ENCODE measurements around the gene NLRP9.

The NLRP9 gene

DNA sequence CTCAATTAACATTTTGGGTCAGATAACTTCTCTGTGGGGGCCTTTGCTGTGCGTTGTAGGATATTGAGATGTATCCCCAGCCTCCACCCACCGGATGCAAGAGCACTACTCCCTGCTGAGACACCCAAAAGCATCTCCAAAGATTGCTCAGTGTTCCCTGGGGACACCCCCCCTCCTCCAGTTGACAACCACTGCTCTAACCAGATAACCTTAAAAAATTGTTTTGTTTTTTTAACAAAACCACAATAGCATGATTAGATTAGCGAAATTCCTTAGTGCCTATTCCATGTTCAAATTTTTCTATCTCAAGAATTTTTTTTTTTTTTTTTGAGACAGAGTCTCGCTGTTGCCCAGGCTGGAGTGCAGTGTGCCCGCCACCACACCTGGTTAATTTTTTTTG is 65.8 kb downstream of the NLRP9 start:
- peak; percentile 23 for DNase-seq

DNA sequence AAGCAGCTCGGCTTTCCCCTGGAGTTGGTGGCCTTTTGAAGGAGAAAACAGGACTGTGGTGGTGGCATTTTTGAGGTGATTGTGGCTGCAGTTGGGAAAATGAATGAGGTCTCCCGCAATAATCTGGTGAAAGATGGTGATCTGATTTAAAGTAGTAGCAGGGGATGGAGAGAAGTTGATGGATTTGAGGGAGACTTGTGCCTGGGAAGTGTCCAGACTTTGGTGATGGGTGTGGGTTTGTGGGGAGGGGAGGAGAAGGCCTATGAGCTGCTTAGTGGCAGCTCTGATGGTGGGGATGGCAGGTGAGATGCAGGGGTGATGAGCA is 67.2 kb downstream of the NLRP9 start:
- DNase-seq, result no peak

DNA sequence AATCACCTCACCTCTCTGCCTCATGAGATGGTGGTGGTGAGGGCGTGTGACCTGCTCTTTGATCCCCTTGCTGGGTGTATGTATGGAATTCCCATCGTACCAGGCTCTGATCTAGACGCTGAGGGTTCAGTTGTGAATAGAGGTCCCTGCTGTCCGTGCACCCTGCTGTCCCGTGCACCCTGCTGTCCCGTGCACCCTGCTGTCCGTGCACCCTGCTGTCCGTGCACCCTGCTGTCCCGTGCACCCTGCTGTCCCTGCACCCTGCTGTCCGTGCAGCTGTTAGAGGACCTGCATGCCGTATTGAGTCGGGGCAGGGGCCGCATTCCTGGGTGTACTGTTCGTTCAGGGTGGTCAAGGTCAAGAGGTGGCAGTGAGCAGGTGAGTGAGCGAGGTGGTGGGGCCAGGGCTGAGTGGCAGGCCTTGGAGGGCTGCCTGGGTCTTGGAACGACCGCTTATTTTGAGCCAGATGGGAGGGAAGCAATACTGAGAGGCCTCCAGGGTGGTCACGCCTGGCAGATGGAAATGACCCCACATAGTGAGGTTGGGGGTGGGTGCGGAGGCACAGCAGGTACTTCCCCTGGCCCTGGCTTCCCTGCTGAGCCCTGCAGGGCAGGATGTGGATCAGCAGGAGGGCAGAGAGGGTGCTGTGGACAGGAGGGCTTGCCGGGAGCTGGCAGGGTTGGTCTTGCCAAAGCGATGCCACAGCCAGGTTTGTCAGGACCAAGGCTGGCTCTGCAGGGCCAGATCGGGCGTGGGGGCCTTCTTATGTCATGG is 67.7 kb downstream of the NLRP9 start:
- no peak for DNase-seq

DNA sequence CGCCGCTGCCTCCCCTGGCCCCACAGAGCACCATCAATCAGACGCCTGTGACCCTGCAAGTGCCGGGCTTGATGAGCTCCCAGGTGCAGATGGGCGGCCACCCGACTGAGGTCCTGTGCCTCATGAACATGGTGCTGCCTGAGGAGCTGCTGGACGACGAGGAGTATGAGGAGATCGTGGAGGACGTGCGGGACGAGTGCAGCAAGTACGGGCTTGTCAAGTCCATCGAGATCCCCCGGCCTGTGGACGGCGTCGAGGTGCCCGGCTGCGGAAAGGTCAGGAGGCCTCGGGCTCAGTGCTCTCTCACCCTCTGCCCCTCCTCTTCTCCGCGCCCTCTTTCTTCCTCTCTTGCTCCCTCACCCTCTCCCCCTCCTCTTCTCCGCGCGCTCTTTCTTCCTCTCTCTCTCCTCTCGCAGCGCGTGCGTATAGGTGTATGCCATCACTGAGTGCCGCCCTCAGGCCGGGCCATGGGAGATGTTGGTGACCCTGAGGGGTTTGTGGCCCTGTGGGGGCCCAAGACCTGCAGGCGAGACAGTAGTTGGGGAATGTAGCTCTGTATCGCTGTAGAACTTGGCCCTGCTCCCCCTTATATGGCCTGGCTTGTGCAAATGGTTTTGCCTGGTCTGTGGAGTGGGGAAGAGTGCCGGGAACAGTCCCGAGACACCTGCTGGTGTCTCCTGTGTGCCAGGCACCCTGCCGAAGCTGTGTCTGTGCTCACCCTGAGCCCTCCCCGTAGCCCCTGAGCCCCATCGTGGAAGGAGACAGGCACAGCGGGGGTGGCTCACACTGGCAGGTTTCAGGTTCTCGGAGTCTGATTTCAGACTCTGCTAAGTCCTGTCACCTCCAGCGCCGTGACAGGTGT is 68.6 kb downstream of the NLRP9 start:
- DNase-seq, result no peak

DNA sequence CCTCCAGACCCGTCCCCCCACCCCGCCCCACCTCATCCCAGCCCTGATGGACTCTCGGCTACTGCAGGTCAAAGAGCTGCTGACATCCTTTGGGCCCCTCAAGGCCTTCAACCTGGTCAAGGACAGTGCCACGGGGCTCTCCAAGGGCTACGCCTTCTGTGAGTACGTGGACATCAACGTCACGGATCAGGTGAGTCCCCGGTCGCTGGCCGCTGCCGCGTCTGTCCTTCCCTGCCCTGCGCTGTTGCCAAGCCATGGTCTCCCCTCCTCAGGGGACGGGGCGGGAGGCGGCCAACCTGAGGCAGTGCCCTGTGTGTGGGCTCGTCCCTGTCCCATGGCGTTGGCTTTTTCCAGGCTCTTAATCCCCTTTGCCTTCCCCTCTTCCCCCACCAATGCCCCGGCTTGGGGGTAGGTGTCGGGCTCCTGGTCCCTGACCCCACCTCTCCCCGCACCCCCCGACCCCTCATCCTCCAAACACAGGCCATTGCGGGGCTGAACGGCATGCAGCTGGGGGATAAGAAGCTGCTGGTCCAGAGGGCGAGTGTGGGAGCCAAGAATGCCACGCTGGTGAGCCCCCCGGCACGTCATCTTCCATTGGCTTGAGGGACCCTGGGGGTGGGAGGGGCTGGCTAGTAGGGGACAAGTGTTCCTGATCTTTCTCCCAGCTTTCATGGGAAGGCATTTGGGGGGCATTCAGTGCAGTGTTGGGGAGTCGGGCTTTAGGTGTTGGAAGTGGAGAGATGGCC is 69.4 kb downstream of the NLRP9 start:
- no peak for DNase-seq

DNA sequence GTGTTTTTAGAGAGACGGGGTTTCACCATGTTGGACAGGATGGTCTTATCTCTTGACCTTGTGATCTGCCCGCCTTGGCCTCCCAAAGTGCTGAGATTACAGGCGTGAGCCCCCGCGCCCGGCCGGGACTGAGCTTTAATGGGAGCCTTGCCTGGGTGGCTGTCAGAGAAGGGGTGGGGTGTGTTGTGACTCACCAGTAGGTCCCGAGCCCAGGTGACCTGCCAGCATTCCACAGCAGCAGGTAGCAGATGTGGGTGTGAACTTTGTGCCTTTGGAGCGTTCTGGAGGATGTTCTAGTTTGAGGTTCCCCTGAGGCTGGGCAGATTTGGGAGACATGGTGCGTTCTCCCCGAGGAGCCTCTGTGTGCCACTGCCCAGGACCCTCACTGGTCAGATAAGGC is 70.2 kb downstream of the NLRP9 start:
- no peak for DNase-seq

DNA sequence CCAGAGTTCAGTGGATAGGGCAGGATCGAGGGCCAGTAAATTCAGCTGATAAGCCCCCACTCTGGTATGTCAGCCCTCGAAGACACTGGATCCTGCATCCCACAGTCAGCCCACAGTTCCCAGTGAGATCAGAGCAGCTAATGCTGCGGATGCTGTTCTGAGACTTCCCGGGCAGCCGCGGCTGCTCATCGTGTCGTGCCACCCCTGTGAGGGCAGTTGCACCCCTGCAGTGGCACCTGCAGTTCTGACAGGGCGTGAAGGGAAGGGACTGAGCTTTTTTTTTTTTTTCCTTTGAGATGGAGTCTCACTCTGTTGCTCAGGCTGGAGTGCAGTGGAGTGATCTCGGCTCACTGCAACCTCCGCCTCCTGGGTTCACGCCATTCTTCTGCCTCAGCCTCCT is 70.7 kb downstream of the NLRP9 start:
- DNase-seq, result no peak

DNA sequence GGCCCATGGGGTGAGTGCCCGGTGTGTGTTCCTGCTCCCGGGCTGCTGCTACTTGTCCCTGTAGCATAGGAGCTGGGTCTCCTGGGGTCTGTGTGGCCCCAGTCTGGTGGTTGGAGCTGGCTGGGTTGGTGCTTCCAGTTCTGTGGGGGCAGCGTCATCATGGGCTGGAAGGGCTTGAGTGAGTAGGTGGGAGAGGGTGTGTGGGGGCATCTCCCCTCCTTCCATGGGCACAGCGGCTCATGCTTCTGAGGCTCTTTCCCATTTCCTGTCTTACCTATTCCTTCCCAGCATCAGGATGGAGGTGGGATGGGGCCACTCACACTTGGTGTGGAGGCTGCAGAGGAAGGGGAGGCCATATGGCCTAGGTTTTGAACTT is 71.2 kb downstream of the NLRP9 start:
- DNase-seq, result no peak

DNA sequence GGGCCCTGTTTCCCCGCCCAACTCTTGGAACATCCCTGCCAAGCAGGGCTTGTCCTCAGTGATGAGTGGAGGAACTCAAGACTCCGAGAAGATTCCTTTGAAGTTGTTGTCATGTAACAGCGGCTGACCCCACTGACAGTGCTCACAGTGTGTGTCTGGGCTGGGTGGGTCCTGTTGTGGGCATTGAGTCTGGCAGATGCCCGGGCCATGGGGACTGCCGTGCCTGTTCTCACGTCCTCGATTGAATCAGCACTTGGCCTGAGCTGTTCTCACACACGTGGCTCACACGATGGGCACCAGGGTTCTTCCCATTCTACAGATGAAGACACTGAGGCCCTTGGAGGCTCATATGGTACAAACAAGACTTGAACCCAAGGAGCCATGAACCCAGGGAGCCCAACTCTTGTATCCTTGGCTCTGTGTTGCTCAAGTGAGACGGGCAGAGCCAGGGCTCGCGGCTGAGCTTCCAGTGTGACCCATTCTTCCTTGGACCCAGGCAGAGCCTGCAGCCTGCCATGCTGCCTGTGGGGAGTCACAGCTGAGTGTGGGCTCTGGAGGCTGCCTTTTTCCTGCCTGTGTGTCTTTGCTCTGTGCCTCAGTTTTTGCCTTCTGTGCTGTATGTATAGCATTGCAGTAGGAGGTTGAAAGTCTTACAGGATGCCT is 71.7 kb downstream of the NLRP9 start:
- no peak for DNase-seq

DNA sequence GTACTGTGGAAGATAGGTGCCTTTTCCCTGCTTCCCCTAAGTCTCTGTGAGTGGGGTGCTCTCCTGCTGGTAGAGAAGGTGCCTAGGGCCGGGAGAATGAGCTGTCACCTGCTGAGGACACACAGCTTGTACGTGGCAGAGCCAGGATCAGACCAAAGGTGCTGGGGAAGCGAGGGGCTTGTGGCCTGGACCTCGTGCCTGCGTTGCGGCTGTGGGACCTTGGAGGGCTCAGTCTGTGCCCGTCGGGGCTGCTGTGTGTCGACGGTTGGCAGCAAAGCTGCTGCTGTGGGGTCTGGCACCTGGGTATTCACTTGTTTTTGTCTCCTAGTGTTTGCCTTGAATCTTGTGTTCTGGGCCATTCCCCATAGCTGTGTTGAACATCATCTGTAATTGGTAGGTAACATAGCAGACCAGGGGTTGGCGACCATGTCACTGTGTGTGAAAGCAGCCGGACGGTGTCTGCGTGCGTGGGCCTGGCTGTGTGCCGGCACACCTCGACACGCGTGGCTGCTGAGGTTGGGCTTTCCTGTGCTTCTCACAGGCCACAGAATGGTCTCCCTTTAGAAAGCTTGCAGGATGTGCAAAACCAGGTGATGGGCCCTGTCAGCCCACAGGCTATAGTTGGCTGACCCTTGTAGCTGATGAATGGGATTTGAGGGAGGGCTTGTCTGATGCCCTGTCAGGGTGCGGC is 74.2 kb downstream of the NLRP9 start:
- no peak for DNase-seq

DNA sequence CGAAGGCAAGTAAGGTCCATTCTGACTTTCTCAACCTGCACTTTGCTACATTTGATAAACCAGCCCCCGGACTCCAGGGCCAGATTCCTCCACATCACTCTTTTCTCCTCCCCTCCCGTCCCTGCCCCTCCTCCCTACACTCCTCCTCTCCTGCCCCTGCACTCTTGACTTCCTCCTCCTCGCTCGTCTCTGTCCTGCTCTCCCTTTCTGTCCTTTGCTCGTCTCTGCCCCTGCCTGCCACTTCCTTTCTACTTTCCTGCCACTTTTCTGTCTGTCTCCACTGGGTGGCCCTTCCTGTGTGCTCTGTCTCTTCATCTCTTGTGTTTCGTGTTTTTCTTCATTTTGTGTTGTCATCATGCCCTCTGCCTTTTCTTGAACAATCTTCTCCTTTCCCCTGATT is 76.4 kb downstream of the NLRP9 start:
- no peak for DNase-seq

DNA sequence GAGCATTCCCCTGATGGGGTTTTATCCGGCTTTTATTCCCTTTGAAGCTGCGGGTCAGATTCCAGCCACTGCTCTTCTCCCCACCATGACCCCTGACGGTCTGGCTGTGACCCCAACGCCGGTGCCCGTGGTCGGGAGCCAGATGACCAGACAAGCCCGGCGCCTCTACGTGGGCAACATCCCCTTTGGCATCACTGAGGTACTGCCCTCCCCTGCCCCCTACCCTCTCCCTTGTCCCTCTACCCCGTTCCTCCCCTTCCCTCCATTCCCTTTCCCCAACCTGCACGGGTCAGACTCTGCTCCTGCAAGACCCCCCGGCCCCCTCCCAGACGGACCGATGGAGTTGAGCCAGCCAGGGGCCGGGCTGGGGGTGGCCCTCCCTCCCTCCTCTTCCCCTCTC is 77.2 kb downstream of the NLRP9 start:
- DNase-seq, result no peak

DNA sequence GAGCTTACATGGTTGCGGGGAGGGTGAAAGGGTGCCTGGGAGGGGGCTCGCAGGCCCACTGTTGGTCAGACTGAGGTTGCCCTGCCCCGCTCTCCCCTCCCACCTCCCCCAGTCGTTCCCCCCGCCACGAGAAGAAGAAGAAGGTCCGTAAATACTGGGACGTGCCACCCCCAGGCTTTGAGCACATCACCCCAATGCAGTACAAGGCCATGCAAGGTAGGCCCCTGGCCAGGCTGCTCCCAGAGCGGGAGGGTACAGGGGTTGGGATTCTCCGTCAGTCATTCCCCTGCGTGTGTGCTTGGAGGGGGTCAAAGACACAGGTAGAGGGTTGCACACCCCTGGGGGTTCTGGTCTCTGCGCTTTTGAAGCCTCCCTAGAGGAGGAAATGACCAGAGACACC is 77.8 kb downstream of the NLRP9 start:
- DNase-seq, result no peak

DNA sequence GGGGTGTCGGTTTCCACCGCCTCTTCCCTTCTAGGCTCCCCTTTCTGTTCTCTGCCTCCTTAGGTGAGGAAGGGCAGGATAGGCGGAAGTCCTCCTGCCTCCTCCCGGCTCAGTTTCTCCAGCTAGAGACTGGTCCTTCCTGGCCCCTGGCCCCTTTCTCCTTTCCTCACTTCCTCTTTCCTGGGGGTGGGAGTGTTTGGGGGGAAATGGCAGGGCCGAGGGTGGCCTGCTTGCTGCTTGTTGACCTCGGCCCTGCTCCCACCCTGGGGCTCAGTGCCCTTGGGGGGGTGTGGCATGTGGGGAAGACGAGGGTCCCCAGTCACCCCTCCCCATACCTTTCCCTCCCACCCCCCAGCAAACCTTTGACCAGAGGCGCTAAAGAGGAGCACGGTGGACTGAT is 78.4 kb downstream of the NLRP9 start:
- DNase-seq, result no peak

DNA sequence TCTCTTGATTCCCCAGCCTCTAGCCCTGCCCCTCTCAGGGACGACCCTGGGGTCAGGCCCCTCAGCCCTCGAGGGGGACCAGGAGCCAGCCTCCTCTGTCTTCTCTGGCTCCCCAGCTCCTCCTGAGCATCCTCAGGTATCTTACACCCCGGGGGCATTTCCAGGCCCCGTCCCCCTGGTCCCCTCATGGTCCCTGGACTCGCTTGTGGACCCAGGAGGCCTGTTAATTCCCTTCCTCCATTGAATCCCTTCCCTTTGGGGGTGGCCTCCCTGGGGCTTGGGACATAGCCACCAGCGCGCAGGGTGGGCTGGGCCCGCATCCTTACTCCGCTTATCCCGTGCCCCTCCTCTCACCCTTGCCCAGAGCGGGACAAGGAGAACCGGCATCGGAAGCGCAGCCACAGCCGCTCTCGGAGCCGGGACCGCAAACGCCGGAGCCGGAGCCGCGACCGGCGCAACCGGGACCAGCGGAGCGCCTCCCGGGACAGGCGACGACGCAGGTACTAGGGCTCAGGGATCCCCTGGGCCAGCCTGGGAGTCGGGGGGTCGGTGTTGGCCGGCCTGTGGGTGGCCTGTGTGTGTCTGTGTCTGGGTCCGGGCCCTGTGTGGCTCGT is 79.2 kb downstream of the NLRP9 start:
- DNase-seq, result no peak

Data from hematopoietic multipotent progenitor cell treated with erythropoietin and hydrocortisone succinate and interleukin-3 and kit ligand, for 6 days (in vitro differentiated cells).